ENCODE data around the gene COLEC12.

GRCh38 chr18:366466-367061 is 133.9 kb downstream of the COLEC12 start:
- TF ChIP-seq EZH2 (IDR thresholded peaks at IDR 0.05; ENCODE audit: insufficient read depth, poor library complexity, severe bottlenecking) (no peak), EZH2phosphoT487 (IDR thresholded peaks at IDR 0.05; ENCODE audit: insufficient read depth, low read depth) (no peak)

Data from GM23248 (cell line).